Central memory CD8-positive, alpha-beta T cell (primary cell): ENCODE results near the gene POLR2A.

Source experiments
- ATAC-seq: fragments of 150-1000 bp; cut with Tn5 transposase; replicated peaks from 2 replicates; pipeline ENCODE4 v1.10.0; 2022; ENCODE audit warnings: mild to moderate bottlenecking, moderate FRiP score, moderate number of reproducible peaks; ENCODE audit not compliant: poor library complexity, severe bottlenecking; ENCODE audit errors: extremely low read depth
- DNase-seq, 2 donors: peaks; one replicate each; pipeline ENCODE4 v3.0.0; 2021; ENCODE audit warnings: low spot score in 2 of 2
- H3K27ac Mint-ChIP-seq: one replicate; pipeline ENCODE4 v1.8.0; 2022; ENCODE audit warnings: low read depth, mild to moderate bottlenecking, moderate library complexity, mixed read lengths
- H3K27me3 Mint-ChIP-seq: one replicate; pipeline ENCODE4 v1.8.0; 2022; ENCODE audit warnings: mixed read lengths
- H3K36me3 Mint-ChIP-seq: one replicate; pipeline ENCODE4 v1.8.0; 2022; ENCODE audit warnings: mild to moderate bottlenecking, moderate library complexity, mixed read lengths; ENCODE audit not compliant: insufficient read depth
- H3K4me1 Mint-ChIP-seq: one replicate; pipeline ENCODE4 v1.8.0; 2022; ENCODE audit warnings: mixed read lengths
- H3K4me3 Mint-ChIP-seq: one replicate; pipeline ENCODE4 v1.8.0; 2022; ENCODE audit warnings: mild to moderate bottlenecking, moderate library complexity, mixed read lengths
- H3K9me3 Mint-ChIP-seq: one replicate; pipeline ENCODE4 v1.8.0; 2022; ENCODE audit warnings: mixed read lengths

Gene POLR2A

GRCh38 chr17:7508145-7508544 is 24.0 kb downstream of the POLR2A start:
- ATAC-seq = no peak
- no peak overlapping the region for H3K4me3 Mint-ChIP-seq
- H3K4me1 Mint-ChIP-seq = peaks cover 14% of the 10 kb centered on the region
- peak overlapping the region; percentile 44 for H3K27ac Mint-ChIP-seq
- H3K36me3 Mint-ChIP-seq = peaks cover 93% of the 10 kb centered on the region
- DNase-seq = no peak
- H3K27me3 Mint-ChIP-seq = no peaks in the 10 kb centered on the region
- no peaks in the 10 kb centered on the region for H3K9me3 Mint-ChIP-seq

GRCh38 chr17:7508846-7509245 is 24.7 kb downstream of the POLR2A start:
- no peak for ATAC-seq
- H3K27me3 Mint-ChIP-seq = no peaks in the 10 kb centered on the region
- no peaks in the 10 kb centered on the region for H3K9me3 Mint-ChIP-seq
- peak overlapping the region; percentile 44 for H3K27ac Mint-ChIP-seq
- H3K36me3 Mint-ChIP-seq = peaks cover 93% of the 10 kb centered on the region
- peaks cover 12% of the 10 kb centered on the region for H3K4me1 Mint-ChIP-seq
- no peak for DNase-seq
- H3K4me3 Mint-ChIP-seq = no peak overlapping the region

- no peak overlapping the region for H3K27ac Mint-ChIP-seq
- H3K9me3 Mint-ChIP-seq = no peaks in the 10 kb centered on the region
- no peak for ATAC-seq
- DNase-seq = no peak
- H3K36me3 Mint-ChIP-seq = peaks cover 90% of the 10 kb centered on the region
- H3K4me1 Mint-ChIP-seq = peaks cover 8% of the 10 kb centered on the region
- H3K4me3 Mint-ChIP-seq = no peak overlapping the region
- no peaks in the 10 kb centered on the region for H3K27me3 Mint-ChIP-seq
These were observed 25.8 kb downstream of the POLR2A start for GRCh38 chr17:7509937-7510336.

- Mint-ChIP-seq H3K4me1 (peaks cover 8% of the 10 kb centered on the region), H3K9me3 (no peaks in the 10 kb centered on the region), H3K4me3 (no peak overlapping the region), H3K27ac (peak overlapping the region; percentile 69), H3K36me3 (peaks cover 82% of the 10 kb centered on the region), H3K27me3 (no peaks in the 10 kb centered on the region)
- DNase-seq (no peak), ATAC-seq (no peak)
These were observed 26.9 kb downstream of the POLR2A start for GRCh38 chr17:7511108-7511507.

GRCh38 chr17:7512105-7512504 is 27.9 kb downstream of the POLR2A start:
- H3K9me3 Mint-ChIP-seq = no peaks in the 10 kb centered on the region
- H3K4me1 Mint-ChIP-seq = peaks cover 8% of the 10 kb centered on the region
- ATAC-seq (no peak), DNase-seq (no peak)
- no peak overlapping the region for H3K4me3 Mint-ChIP-seq
- peaks cover 76% of the 10 kb centered on the region for H3K36me3 Mint-ChIP-seq
- peak overlapping the region; percentile 84 for H3K27ac Mint-ChIP-seq
- no peaks in the 10 kb centered on the region for H3K27me3 Mint-ChIP-seq

GRCh38 chr17:7512824-7513540 is 28.8 kb downstream of the POLR2A start:
- no peaks in the 10 kb centered on the region for H3K9me3 Mint-ChIP-seq
- H3K4me1 Mint-ChIP-seq = peaks cover 8% of the 10 kb centered on the region
- H3K27ac Mint-ChIP-seq = peak overlapping the region; percentile 84
- H3K27me3 Mint-ChIP-seq = no peaks in the 10 kb centered on the region
- ATAC-seq (no peak), DNase-seq (no peak)
- no peak overlapping the region for H3K4me3 Mint-ChIP-seq
- H3K36me3 Mint-ChIP-seq = peaks cover 68% of the 10 kb centered on the region

- peaks cover 59% of the 10 kb centered on the region for H3K36me3 Mint-ChIP-seq
- H3K27me3 Mint-ChIP-seq = no peaks in the 10 kb centered on the region
- peaks cover 8% of the 10 kb centered on the region for H3K4me1 Mint-ChIP-seq
- H3K9me3 Mint-ChIP-seq = no peaks in the 10 kb centered on the region
- no peak for DNase-seq
- peak overlapping the region; percentile 84 for H3K27ac Mint-ChIP-seq
- ATAC-seq = no peak
- H3K4me3 Mint-ChIP-seq = no peak overlapping the region
These were observed 29.8 kb downstream of the POLR2A start for GRCh38 chr17:7513850-7514419.

GRCh38 chr17:7515911-7516610 is 31.9 kb downstream of the POLR2A start:
- Mint-ChIP-seq H3K4me3 (no peak overlapping the region), H3K9me3 (no peaks in the 10 kb centered on the region), H3K36me3 (peaks cover 37% of the 10 kb centered on the region), H3K27me3 (no peaks in the 10 kb centered on the region), H3K4me1 (peaks cover 2% of the 10 kb centered on the region), H3K27ac (no peak overlapping the region)
- DNase-seq (no peak), ATAC-seq (no peak)

- Mint-ChIP-seq H3K36me3 (peaks cover 4% of the 10 kb centered on the region), H3K27ac (no peak overlapping the region), H3K4me3 (no peak overlapping the region), H3K27me3 (no peaks in the 10 kb centered on the region), H3K4me1 (peaks cover 5% of the 10 kb centered on the region), H3K9me3 (no peaks in the 10 kb centered on the region)
- ATAC-seq (no peak), DNase-seq (peak in 1 of 2 donors; percentile 39)
These were observed 38.9 kb downstream of the POLR2A start for GRCh38 chr17:7523033-7523432.

GRCh38 chr17:7528842-7529241 is 44.7 kb downstream of the POLR2A start:
- ATAC-seq = no peak

GRCh38 chr17:7530023-7530900 is 46.1 kb downstream of the POLR2A start:
- H3K4me3 Mint-ChIP-seq = no peak overlapping the region
- no peak overlapping the region for H3K27ac Mint-ChIP-seq
- ATAC-seq = no peak
- no peak for DNase-seq
- H3K36me3 Mint-ChIP-seq = peaks cover 4% of the 10 kb centered on the region
- H3K27me3 Mint-ChIP-seq = no peaks in the 10 kb centered on the region
- no peaks in the 10 kb centered on the region for H3K9me3 Mint-ChIP-seq
- no peaks in the 10 kb centered on the region for H3K4me1 Mint-ChIP-seq

More at GRCh38 chr17:7528842-7529241, 44.7 kb downstream of the POLR2A start:
- H3K4me3 Mint-ChIP-seq = no peak overlapping the region
- no peaks in the 10 kb centered on the region for H3K4me1 Mint-ChIP-seq
- DNase-seq = no peak
- H3K36me3 Mint-ChIP-seq = peaks cover 4% of the 10 kb centered on the region
- H3K27me3 Mint-ChIP-seq = no peaks in the 10 kb centered on the region
- no peak overlapping the region for H3K27ac Mint-ChIP-seq
- H3K9me3 Mint-ChIP-seq = no peaks in the 10 kb centered on the region

GRCh38 chr17:7538050-7538449 is 53.9 kb downstream of the POLR2A start:
- no peak for DNase-seq
- Mint-ChIP-seq H3K27me3 (peaks cover 8% of the 10 kb centered on the region), H3K9me3 (no peaks in the 10 kb centered on the region), H3K27ac (no peak overlapping the region), H3K4me1 (no peaks in the 10 kb centered on the region), H3K36me3 (no peaks in the 10 kb centered on the region), H3K4me3 (no peak overlapping the region)
- ATAC-seq = no peak
